ENCODE measurements around the gene RGS17. TPM values are rescaled to one million over a fixed set of nuclear protein-coding genes. Genes with fewer than 3 reads are reported as not detected.

Gene RGS17
- total RNA-seq, 1 experiment from 2014 or later: 3.2 TPM

DNA sequence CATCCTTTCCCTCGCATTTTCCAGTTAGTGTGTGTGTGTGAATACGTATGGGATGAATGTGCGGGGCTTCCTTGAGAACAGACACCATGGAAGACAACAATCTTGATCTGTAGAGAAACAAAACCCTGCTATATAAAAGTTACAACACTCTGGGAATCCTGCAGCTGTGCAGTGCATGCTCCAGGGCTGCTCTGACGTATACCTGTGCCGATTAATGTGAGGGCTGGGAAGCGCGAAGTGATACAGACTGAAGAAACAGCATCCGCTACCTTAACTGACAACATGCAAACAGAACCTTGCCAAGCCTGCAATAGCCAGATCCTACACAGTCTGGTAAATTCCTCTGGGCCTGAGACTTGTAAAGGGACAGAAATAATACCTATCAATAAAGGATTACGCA lies 96.9 kb downstream of the RGS17 start:
- peak overlapping the region in 1 of 3 experiments; percentile 13; a peak in 3 of 7 replicates for H3K27ac Mint-ChIP-seq
- no peak overlapping the region for H2AK5ac ChIP-seq (ENCODE audit: insufficient read length, low read length)
- no peaks in the 10 kb centered on the region for H3K79me2 ChIP-seq (ENCODE audit: insufficient read depth, low read length)
- H3K27me3 Mint-ChIP-seq (ENCODE audit: low read depth): no peaks in the 10 kb centered on the region
- H2BK20ac ChIP-seq (ENCODE audit: low read depth, low read length, poor library complexity, severe bottlenecking): no peak overlapping the region
- no peak overlapping the region for H3K27ac ChIP-seq (ENCODE audit: insufficient read length, low read depth, low read length)
- no peak overlapping the region for H2BK15ac ChIP-seq (ENCODE audit: low read depth, low read length)
- no peak overlapping the region for H3K9ac ChIP-seq (ENCODE audit: extremely low read depth, insufficient read length, low read length)
- no peaks in the 10 kb centered on the region for H3K9me3 Mint-ChIP-seq
- no peak overlapping the region for H2BK120ac ChIP-seq (ENCODE audit: low read depth, low read length, poor library complexity, severe bottlenecking)
- H4K8ac ChIP-seq (replicated peaks; ENCODE audit: insufficient read length, low read depth, low read length): no peak overlapping the region
- H3K4me1 ChIP-seq (ENCODE audit: insufficient read depth, low read length): peaks cover 5% of the 10 kb centered on the region; the same call in 1 of the 2 replicates
- H2AFZ ChIP-seq (ENCODE audit: low read length): no peak overlapping the region
- no peak overlapping the region for H3K4me3 Mint-ChIP-seq
- no peak overlapping the region for H3K56ac ChIP-seq (ENCODE audit: insufficient read length, low read depth, low read length)
- TF ChIP-seq, protein P1, sequence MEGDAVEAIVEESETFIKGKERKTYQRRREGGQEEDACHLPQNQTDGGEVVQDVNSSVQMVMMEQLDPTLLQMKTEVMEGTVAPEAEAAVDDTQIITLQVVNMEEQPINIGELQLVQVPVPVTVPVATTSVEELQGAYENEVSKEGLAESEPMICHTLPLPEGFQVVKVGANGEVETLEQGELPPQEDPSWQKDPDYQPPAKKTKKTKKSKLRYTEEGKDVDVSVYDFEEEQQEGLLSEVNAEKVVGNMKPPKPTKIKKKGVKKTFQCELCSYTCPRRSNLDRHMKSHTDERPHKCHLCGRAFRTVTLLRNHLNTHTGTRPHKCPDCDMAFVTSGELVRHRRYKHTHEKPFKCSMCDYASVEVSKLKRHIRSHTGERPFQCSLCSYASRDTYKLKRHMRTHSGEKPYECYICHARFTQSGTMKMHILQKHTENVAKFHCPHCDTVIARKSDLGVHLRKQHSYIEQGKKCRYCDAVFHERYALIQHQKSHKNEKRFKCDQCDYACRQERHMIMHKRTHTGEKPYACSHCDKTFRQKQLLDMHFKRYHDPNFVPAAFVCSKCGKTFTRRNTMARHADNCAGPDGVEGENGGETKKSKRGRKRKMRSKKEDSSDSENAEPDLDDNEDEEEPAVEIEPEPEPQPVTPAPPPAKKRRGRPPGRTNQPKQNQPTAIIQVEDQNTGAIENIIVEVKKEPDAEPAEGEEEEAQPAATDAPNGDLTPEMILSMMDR (conservative IDR thresholded peaks at IDR 0.05): no peak
- no peak overlapping the region for H3K4ac ChIP-seq (ENCODE audit: low read depth, low read length)
- no peaks in the 10 kb centered on the region for H3K27me3 ChIP-seq (ENCODE audit: insufficient read depth, low read length)
- no peaks in the 10 kb centered on the region; a peak in 2 of 7 replicates for H3K36me3 Mint-ChIP-seq (ENCODE audit: insufficient read depth in 1 of 3, low read depth in 3 of 3)
- H3K9me3 ChIP-seq (ENCODE audit: control insufficient read depth, low read depth, low read length): no peaks in the 10 kb centered on the region
- no peak overlapping the region for H3T11ph ChIP-seq (ENCODE audit: low read length)
- H3K4me1 Mint-ChIP-seq: peaks cover 13 to 17% of the 10 kb centered on the region in 2 experiments
- H3K4me2 ChIP-seq (ENCODE audit: insufficient read depth, insufficient read length, low read length): no peak overlapping the region
- H3K23ac ChIP-seq (ENCODE audit: insufficient read length, low read depth, low read length): no peak overlapping the region
- H3K23me2 ChIP-seq (ENCODE audit: insufficient read length, low read depth, low read length, poor library complexity, severe bottlenecking): no peaks in the 10 kb centered on the region
- H2BK12ac ChIP-seq (ENCODE audit: insufficient read length, low read depth, low read length): no peak overlapping the region
- H3K14ac ChIP-seq (ENCODE audit: insufficient read depth, low read length): no peak overlapping the region
- no peaks in the 10 kb centered on the region for H4K20me1 ChIP-seq (ENCODE audit: control insufficient read depth, insufficient read depth, insufficient read length)
- no peak overlapping the region for H2BK5ac ChIP-seq (ENCODE audit: insufficient read length, low read length)
- H3K79me1 ChIP-seq (ENCODE audit: insufficient read depth, low read depth, low read length, poor library complexity, severe bottlenecking): no peaks in the 10 kb centered on the region
- no CpG with 5 or more reads among the region's 9 CpGs for WGBS (ENCODE audit: extremely low coverage, insufficient read length, low lambda C conversion rate)
- DNase-seq: no peak
- H4K91ac ChIP-seq (ENCODE audit: insufficient read length, low read depth, low read length): no peak overlapping the region
- H4K5ac ChIP-seq (ENCODE audit: insufficient read length, low read depth, low read length): no peak overlapping the region
- H3K18ac ChIP-seq (ENCODE audit: insufficient read length, low read depth, low read length): no peak overlapping the region
